A549 (cell line): ENCODE measurements around the gene MARK3.

Source experiments
- EHF ChIP-seq: fragments of 250-450 bp; sonication (Bioruptor Pico); IDR thresholded peaks from 2 replicates; pipeline ENCODE4 v1.5.0; 2020; ENCODE audit warnings: mild to moderate bottlenecking
- ESRRA ChIP-seq: fragments of 150-350 bp; IDR thresholded peaks from 2 replicates; pipeline ENCODE4 v1.6.1; 2014; ENCODE audit warnings: mild to moderate bottlenecking, low read length, borderline replicate concordance
- KDM1A ChIP-seq: fragments of 200-600 bp; sonication (generic); IDR thresholded peaks from 2 replicates; pipeline ENCODE4 v1.6.1; 2016; ENCODE audit warnings: low read depth, mild to moderate bottlenecking
- KDM5A ChIP-seq: fragments of 200-600 bp; sonication (generic); IDR thresholded peaks from 2 replicates; pipeline ENCODE4 v1.6.1; 2016; ENCODE audit warnings: antibody characterized with exemption, mild to moderate bottlenecking
- MAX ChIP-seq: IDR thresholded peaks from 2 replicates; pipeline ENCODE4 v1.6.1; 2012
- PHF8 ChIP-seq: fragments of 200-600 bp; sonication (generic); IDR thresholded peaks from 2 replicates; pipeline ENCODE4 v1.6.1; 2016; ENCODE audit warnings: low read depth, mild to moderate bottlenecking, antibody characterized with exemption, moderate library complexity, borderline replicate concordance
- POLR2A ChIP-seq: IDR thresholded peaks from 2 replicates; pipeline ENCODE4 v1.6.1; 2012; ENCODE audit warnings: mild to moderate bottlenecking, low read length
- POLR2AphosphoS2 ChIP-seq: conservative IDR thresholded peaks from 2 replicates; pipeline ENCODE4 v1.6.1; 2012; ENCODE audit warnings: low read length, improper control_type of control experiment, inconsistent platforms
- RARB ChIP-seq: fragments of 250-450 bp; sonication (Bioruptor Pico); IDR thresholded peaks from 2 replicates; pipeline ENCODE4 v1.8.0; 2021; ENCODE audit warnings: mild to moderate bottlenecking, moderate library complexity
- REST ChIP-seq: fragments of 200-600 bp; sonication (generic); IDR thresholded peaks from 2 replicates; pipeline ENCODE4 v1.6.1; 2016; ENCODE audit warnings: antibody characterized with exemption, mild to moderate bottlenecking, moderate library complexity
- RFX5 ChIP-seq: fragments of 450-650 bp; IDR thresholded peaks from 2 replicates; pipeline ENCODE4 v1.7.1; 2014; ENCODE audit warnings: antibody characterized with exemption, mild to moderate bottlenecking, moderate library complexity
- TP53 ChIP-seq: fragments of 250-450 bp; sonication (Bioruptor Pico); IDR thresholded peaks from 2 replicates; pipeline ENCODE4 v1.5.0; 2021; ENCODE audit warnings: mild to moderate bottlenecking, moderate library complexity
- TF ChIP-seq, protein P1 (sequence below): fragments of >200 bp; sonication (Bioruptor Twin); formaldehyde crosslinking; IDR thresholded peaks from 3 replicates; pipeline ENCODE4 v1.5.1; 2016
- TF ChIP-seq, protein P2 (sequence below): fragments of >200 bp; sonication (Bioruptor Twin); formaldehyde crosslinking; IDR thresholded peaks from 2 replicates; pipeline ENCODE4 v1.6.1; 2016

DNA sequence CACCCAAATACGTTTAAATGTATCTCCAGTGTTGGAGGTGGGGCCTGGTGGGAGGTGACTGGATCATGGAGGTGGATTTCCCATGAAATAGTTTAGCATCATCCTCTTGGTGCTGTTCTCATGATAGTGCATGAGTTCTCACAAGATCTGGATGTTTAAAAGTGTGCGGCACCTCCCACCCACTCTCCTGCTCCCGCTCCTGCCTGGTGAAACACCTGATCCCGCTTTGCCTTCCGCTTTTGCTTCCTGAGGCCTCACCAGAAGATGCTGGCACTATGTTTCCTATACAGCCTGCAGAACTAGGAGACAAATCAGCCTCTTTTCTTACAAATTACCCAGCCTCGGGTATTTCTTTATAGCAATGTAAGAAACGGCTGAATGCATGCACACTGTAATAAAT lies 31.1 kb upstream of the MARK3 start:
- TF ChIP-seq KDM5A (no peak), REST (no peak), MAX (no peak), ESRRA (no peak), PHF8 (no peak), POLR2AphosphoS2 (no peak), POLR2A (no peak), RARB (no peak), TP53 (CRISPR knock-in tag) (no peak), RFX5 (no peak), EHF (CRISPR knock-in tag) (no peak), KDM1A (no peak)
- TF ChIP-seq, protein P1, sequence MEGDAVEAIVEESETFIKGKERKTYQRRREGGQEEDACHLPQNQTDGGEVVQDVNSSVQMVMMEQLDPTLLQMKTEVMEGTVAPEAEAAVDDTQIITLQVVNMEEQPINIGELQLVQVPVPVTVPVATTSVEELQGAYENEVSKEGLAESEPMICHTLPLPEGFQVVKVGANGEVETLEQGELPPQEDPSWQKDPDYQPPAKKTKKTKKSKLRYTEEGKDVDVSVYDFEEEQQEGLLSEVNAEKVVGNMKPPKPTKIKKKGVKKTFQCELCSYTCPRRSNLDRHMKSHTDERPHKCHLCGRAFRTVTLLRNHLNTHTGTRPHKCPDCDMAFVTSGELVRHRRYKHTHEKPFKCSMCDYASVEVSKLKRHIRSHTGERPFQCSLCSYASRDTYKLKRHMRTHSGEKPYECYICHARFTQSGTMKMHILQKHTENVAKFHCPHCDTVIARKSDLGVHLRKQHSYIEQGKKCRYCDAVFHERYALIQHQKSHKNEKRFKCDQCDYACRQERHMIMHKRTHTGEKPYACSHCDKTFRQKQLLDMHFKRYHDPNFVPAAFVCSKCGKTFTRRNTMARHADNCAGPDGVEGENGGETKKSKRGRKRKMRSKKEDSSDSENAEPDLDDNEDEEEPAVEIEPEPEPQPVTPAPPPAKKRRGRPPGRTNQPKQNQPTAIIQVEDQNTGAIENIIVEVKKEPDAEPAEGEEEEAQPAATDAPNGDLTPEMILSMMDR = no peak
- TF ChIP-seq, protein P2, sequence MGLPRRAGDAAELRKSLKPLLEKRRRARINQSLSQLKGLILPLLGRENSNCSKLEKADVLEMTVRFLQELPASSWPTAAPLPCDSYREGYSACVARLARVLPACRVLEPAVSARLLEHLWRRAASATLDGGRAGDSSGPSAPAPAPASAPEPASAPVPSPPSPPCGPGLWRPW = no peak
